CD1c-positive myeloid dendritic cell (primary cell): ENCODE measurements around the gene PRSS33.

Source experiments
- DNase-seq: peaks from one replicate; pipeline ENCODE4 v3.0.0-alpha.2; 2016; ENCODE audit errors: extremely low spot score

PRSS33 gene

GRCh38 chr16:2741168-2741567 is 46.2 kb downstream of the PRSS33 start:
- no peak for DNase-seq

DNA sequence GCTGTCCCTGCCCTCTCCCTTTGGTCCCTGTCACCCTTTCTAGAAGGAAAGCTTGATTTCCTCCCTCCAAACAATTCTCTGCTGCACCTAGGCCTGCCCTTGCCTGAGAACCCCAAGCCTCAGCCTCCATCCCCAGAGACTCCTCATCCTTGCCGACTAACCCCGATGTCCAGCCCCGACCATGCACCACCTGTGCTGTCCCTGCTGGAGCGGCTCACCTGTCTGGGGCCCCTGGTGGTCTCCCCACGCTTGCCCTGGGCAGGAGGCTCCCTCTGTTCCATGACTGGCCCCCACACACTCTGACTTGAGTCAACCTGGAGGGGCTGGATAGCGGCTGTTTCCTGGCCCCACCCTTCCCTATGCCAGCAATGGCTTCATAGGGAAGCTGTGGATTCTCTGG is 46.9 kb downstream of the PRSS33 start:
- no peak for DNase-seq

- DNase-seq, result no peak
These were observed 47.5 kb downstream of the PRSS33 start for GRCh38 chr16:2739625-2740430.

- DNase-seq, result no peak
These were observed 48.7 kb downstream of the PRSS33 start for GRCh38 chr16:2738615-2739014.

DNA sequence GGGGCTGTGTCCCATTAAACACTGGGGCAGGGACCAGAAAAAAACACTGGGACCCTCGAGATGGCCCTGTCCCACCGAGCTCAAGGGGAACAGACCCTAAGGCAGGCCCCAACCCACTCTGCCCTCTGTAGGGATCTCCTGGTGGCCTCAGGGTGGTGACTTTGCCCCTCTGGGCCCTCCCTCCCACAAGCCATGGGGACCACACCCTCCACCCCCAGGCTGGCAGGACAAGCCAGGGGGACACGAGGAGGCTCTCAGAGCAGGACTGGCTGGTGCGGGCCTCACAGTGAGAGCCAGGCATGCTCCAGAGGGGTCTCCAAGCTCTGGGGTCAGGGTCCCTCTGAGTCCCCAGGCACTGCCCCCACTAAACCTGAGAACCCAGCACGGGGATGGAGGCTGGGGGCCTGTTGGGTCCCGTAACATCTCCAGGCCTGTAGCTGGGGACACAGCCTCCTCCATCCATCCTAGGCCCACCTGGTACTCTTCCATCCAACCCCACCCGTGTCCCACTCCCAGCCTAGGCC is 49.4 kb downstream of the PRSS33 start:
- DNase-seq, result no peak

GRCh38 chr16:2737238-2737605 is 50.1 kb downstream of the PRSS33 start:
- DNase-seq, result no peak

GRCh38 chr16:2736476-2737237 is 50.7 kb downstream of the PRSS33 start:
- DNase-seq, result no peak

DNA sequence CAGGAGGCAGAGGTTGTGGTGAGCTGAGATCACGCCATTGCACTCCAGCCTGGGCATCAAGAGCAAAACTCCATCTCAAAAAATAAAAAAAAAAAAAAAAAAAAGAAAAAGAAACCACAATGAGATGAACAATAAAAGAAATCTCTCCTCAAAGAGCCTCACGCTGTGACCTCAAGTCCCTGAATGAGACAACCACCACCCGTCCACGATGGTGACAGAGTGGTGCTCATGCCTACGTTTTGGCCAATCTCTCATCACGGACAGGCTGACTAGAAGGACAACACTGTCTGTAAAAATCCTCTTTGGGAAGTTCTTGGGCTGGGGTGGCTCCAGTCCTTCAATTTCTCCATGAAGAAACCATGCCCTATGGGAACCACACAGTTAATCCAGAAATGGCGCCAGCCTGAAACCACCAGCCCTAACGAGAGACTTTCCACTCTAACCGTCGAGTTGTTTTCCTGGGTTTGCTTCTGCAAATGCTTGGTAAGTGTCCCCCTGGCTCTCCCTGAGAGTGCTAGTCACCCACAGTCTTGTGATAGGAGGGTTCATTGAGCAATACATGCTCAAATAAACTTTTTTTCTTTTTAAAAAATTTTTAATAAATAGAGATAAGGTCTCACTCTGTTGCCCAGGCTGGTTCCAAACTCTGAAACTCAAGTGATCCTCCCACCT is 52.4 kb downstream of the PRSS33 start:
- DNase-seq, result peak; percentile 20
